Body of pancreas (tissue), 4 donors: ENCODE measurements around the gene AP3M1.

ENCODE experiments used
- CTCF ChIP-seq, 7 experiments: fragments of 450-650 bp in 4 of 7; fragments of 200-600 bp in 3 of 7; sonication (generic) in 3 of 7; IDR thresholded peaks; one replicate each; pipeline ENCODE4 v1.5.1; 2016 to 2019; ENCODE audit warnings: antibody characterized with exemption in 7 of 7
- POLR2A ChIP-seq, 3 donors: fragments of 450-650 bp; IDR thresholded peaks; one replicate each; pipeline ENCODE4 v1.6.1; 2016; ENCODE audit warnings: antibody characterized with exemption in 3 of 3, mild to moderate bottlenecking in 2 of 3

DNA sequence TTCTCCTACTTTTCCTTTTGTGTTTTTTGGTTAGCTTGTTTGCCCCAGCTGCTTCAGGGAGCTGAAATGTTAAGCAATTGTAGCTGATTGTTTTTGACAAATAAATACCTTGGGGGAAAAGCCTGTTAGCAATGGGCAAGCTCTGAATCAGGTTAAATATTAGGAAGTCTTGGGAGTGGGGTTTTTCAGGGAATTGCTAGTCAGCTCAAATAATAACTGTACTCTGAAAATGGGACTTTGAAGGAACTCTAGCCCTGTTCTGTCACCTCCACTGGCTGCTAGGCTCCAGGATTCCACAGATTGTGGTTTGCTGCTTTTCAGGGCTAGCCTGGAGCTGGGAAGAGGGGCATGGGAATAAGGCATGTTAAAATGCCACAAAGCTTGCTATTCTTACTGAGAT is 39.9 kb upstream of the AP3M1 start:
- no peak for TF ChIP-seq CTCF (IDR thresholded peaks at IDR 0.05)
- no peak for TF ChIP-seq POLR2A (IDR thresholded peaks at IDR 0.05)
